GM12873 (cell line): Measurements from ENCODE around the gene SNX1.
A peak's percentile ranks its signal among the peaks of the same experiment; 100 is the strongest.

Experiments used
- CTCF ChIP-seq: IDR thresholded peaks from 2 replicates; pipeline ENCODE4 v1.5.1; 2012; ENCODE audit warnings: low read depth, mild to moderate bottlenecking, moderate library complexity, low read length, control low read depth; ENCODE audit not compliant: insufficient read depth; ENCODE audit errors: missing control alignments

SNX1 gene

GRCh38 chr15:64051407-64052259 lies 44.1 kb upstream of the SNX1 start:
- TF ChIP-seq CTCF = no peak

- no peak for TF ChIP-seq CTCF
Observed at GRCh38 chr15:64052925-64053491, 42.8 kb upstream of the SNX1 start.

GRCh38 chr15:64058279-64058678 lies 37.5 kb upstream of the SNX1 start:
- no peak for TF ChIP-seq CTCF

- TF ChIP-seq CTCF = no peak
Observed at GRCh38 chr15:64060716-64061115, 35.1 kb upstream of the SNX1 start.

GRCh38 chr15:64066451-64066850 lies 29.3 kb upstream of the SNX1 start:
- no peak for TF ChIP-seq CTCF

- TF ChIP-seq CTCF = peak; percentile 86
Observed at GRCh38 chr15:64067564-64068030, 28.2 kb upstream of the SNX1 start.

GRCh38 chr15:64068133-64068532 lies 27.6 kb upstream of the SNX1 start:
- no peak for TF ChIP-seq CTCF
